Breast epithelium (tissue), 3 donors: Measurements from ENCODE around the gene PLCB4.

Experiments
- POLR2AphosphoS5 ChIP-seq, 3 donors: sonication (generic); formaldehyde crosslinking; IDR thresholded peaks; one replicate each; pipeline ENCODE4 v1.6.1; 2017; ENCODE audit warnings: antibody characterized with exemption in 3 of 3
- TF ChIP-seq, protein P1 (sequence below), 3 donors: fragments of 450-650 bp; IDR thresholded peaks; one replicate each; pipeline ENCODE4 v1.5.1; 2016 to 2017; ENCODE audit warnings: antibody characterized with exemption in 3 of 3, mild to moderate bottlenecking in 3 of 3, moderate library complexity in 3 of 3

DNA sequence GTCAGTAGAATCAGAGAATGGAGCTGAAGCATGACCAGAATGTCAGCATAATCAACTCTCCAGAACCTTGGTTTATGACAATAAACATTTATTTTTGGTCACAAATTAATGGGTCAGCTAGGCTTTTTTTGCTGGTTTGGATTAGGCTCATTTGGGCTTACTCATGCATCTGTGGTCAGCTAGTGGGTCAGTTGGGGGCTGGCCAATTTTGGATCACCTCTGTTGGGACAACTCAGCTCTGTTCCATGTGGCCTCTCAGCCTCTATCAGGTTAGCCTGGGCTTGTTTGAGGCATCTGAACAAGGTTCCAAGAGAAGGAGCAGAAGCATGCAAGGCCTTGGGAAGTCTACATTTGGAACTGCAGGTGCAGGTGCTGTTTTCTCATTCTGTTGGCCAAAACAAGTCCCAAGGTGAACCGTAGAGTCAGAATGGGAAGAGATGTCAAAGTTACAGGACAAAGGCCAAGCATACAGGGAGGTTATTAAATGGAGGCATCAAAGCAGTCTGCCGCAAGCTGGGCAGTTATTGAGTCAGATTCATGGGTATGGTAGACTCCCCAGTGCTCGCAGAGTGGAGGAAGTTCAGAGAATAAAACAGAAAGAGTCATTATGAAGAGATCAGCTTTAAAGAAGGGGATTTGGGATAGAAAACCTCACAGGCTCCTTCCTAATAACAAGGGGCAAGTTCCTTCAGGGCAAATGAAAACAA, 173.0 kb downstream of the PLCB4 start:
- TF ChIP-seq, protein P1, sequence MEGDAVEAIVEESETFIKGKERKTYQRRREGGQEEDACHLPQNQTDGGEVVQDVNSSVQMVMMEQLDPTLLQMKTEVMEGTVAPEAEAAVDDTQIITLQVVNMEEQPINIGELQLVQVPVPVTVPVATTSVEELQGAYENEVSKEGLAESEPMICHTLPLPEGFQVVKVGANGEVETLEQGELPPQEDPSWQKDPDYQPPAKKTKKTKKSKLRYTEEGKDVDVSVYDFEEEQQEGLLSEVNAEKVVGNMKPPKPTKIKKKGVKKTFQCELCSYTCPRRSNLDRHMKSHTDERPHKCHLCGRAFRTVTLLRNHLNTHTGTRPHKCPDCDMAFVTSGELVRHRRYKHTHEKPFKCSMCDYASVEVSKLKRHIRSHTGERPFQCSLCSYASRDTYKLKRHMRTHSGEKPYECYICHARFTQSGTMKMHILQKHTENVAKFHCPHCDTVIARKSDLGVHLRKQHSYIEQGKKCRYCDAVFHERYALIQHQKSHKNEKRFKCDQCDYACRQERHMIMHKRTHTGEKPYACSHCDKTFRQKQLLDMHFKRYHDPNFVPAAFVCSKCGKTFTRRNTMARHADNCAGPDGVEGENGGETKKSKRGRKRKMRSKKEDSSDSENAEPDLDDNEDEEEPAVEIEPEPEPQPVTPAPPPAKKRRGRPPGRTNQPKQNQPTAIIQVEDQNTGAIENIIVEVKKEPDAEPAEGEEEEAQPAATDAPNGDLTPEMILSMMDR (IDR thresholded peaks at IDR 0.05) = no peak
- TF ChIP-seq POLR2AphosphoS5 (IDR thresholded peaks at IDR 0.05) = no peak
